Ishikawa (cell line): ENCODE measurements around the gene GPC6.

Experiments used
- CEBPB ChIP-seq: IDR thresholded peaks from 2 replicates; pipeline ENCODE4 v1.6.1; 2012
- CREB1 ChIP-seq: IDR thresholded peaks from 2 replicates; pipeline ENCODE4 v1.6.1; 2012; ENCODE audit warnings: low read depth
- EGR1 ChIP-seq: IDR thresholded peaks from 2 replicates; pipeline ENCODE4 v1.6.1; 2012
- EP300 ChIP-seq: IDR thresholded peaks from 2 replicates; pipeline ENCODE4 v1.6.1; 2012; ENCODE audit warnings: borderline replicate concordance
- FOXM1 ChIP-seq: IDR thresholded peaks from 2 replicates; pipeline ENCODE4 v1.6.1; 2012; ENCODE audit warnings: low read depth, borderline replicate concordance
- MAX ChIP-seq: IDR thresholded peaks from 2 replicates; pipeline ENCODE4 v1.6.1; 2012
- NFIC ChIP-seq: IDR thresholded peaks from 2 replicates; pipeline ENCODE4 v1.6.1; 2012
- RAD21 ChIP-seq: IDR thresholded peaks from 2 replicates; pipeline ENCODE4 v1.6.1; 2012; ENCODE audit warnings: low read depth
- REST ChIP-seq: IDR thresholded peaks from 2 replicates; pipeline ENCODE4 v1.6.1; 2012; ENCODE audit warnings: low read depth, mild to moderate bottlenecking
- TAF1 ChIP-seq: IDR thresholded peaks from 2 replicates; pipeline ENCODE4 v1.6.1; 2012; ENCODE audit warnings: low read depth, mild to moderate bottlenecking
- TCF12 ChIP-seq: IDR thresholded peaks from 2 replicates; pipeline ENCODE4 v1.6.1; 2012; ENCODE audit warnings: low read depth
- TEAD4 ChIP-seq: IDR thresholded peaks from 2 replicates; pipeline ENCODE4 v1.6.1; 2012
- USF1 ChIP-seq: IDR thresholded peaks from 2 replicates; pipeline ENCODE4 v1.6.1; 2012
- YY1 ChIP-seq: IDR thresholded peaks from 2 replicates; pipeline ENCODE4 v1.6.1; 2012; ENCODE audit warnings: low read depth
- ZBTB7A ChIP-seq: IDR thresholded peaks from 2 replicates; pipeline ENCODE4 v1.6.1; 2012; ENCODE audit warnings: low read depth

GPC6 gene

GRCh38 chr13:93525087-93525486, 298.5 kb downstream of the GPC6 start:
- TF ChIP-seq NFIC (no peak), EGR1 (no peak), YY1 (no peak), MAX (no peak), USF1 (no peak), FOXM1 (no peak), REST (no peak), TAF1 (no peak), CREB1 (no peak), ZBTB7A (no peak), CEBPB (no peak), TCF12 (no peak), RAD21 (no peak), EP300 (no peak), TEAD4 (no peak)

GRCh38 chr13:93527748-93528297, 301.2 kb downstream of the GPC6 start:
- TF ChIP-seq EGR1: no peak
- no peak for TF ChIP-seq TEAD4

- no peak for TF ChIP-seq RAD21
- no peak for TF ChIP-seq TEAD4
- no peak for TF ChIP-seq TCF12
- no peak for TF ChIP-seq CEBPB
- no peak for TF ChIP-seq EGR1
- TF ChIP-seq USF1: no peak
- no peak for TF ChIP-seq CREB1
- no peak for TF ChIP-seq REST
- no peak for TF ChIP-seq TAF1
- no peak for TF ChIP-seq EP300
- TF ChIP-seq ZBTB7A: no peak
- no peak for TF ChIP-seq FOXM1
- no peak for TF ChIP-seq YY1
- TF ChIP-seq MAX: no peak
- TF ChIP-seq NFIC: no peak
Measured at GRCh38 chr13:93529961-93530360, 303.4 kb downstream of the GPC6 start.

GRCh38 chr13:93534181-93534700, 307.6 kb downstream of the GPC6 start:
- TF ChIP-seq REST (no peak), ZBTB7A (no peak), CEBPB (no peak), RAD21 (no peak), YY1 (no peak), EP300 (no peak), EGR1 (no peak), NFIC (no peak), MAX (no peak), USF1 (no peak), CREB1 (no peak), TCF12 (no peak), TEAD4 (no peak), TAF1 (no peak), FOXM1 (no peak)
